Stimulated activated CD4-positive, alpha-beta T cell treated with anti-CD3 and anti-CD28 coated beads, Interleukin-1b, Interleukin-23, amount 100 ng/mL, for 48 hours (primary cell): Measurements from ENCODE around the gene RNF32.
"Not testable (repeated sequence)": the region's sequence is repeated elsewhere in the genome, so short reads cannot be mapped to it uniquely, and the experiment has no call there.

Experiments
- DNase-seq: peaks from one replicate; pipeline ENCODE4 v3.0.0-alpha.2; 2020

Gene RNF32

DNA sequence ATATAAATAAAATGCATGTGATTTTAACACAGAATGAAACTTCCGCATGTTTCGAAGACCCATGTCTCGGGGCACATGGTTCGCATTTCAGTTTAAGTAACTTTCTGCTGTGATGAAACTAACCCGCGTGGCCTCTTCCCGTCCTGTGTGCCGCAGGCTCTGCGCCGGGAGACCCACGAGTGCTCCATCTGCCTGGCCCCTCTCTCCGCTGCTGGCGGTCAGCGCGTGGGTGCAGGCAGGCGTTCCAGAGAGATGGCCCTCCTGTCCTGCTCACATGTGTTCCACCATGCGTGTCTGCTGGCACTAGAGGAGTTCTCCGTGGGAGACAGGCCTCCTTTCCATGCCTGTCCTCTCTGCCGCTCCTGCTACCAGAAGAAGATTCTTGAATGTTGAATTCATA lies 35.7 kb downstream of the RNF32 start:
- no peak for DNase-seq

DNA sequence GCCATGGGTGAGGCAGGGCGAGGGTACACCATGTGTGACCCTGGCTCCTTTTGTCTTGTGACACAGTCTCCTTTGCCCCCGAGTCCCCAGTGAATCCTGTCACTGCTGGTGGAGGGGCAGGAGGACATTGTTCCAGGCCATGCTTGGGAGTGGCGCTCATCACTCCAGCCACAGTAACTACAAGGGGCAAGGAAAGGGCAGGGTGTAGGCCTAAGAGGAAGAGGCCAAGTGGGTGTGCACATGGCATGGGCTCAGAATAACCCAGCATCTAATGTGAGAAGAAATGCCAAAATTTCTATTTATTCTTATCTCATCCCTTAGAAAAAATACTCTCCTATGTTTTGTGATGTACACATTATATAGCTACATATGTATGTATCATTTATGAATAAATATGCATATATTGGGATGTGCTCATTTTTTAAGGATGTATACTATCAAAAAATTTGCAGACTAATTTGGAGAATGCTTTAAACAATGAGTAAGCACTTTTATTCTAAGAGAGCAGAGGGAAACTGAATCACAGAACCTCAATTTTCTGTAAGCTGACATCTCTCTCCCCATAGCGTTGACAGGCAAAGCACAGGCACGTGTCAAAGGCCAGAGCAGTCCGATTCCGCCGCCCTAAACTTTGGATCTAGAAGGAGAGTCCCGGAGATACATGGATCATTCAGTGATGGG lies 36.9 kb downstream of the RNF32 start:
- no peak for DNase-seq

DNA sequence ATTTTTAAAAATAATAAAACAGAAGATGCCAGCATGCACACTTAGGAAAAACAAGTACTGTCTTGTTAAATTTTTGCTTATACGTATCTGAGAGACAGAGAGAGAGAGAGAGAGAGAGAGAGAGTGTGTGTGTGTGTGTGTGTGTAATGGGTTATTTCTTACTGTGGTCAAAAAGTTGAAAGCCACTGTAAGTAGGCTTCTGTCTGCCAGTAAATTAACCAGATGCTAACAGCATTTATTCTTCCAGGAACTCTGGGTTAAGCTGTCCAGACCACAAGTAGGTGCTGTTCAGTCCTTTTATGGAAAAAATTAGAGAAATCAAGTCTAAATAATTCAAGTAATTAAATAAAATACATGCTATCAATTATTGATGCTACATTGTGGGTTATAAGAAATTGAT lies 39.7 kb downstream of the RNF32 start:
- no peak for DNase-seq

DNA sequence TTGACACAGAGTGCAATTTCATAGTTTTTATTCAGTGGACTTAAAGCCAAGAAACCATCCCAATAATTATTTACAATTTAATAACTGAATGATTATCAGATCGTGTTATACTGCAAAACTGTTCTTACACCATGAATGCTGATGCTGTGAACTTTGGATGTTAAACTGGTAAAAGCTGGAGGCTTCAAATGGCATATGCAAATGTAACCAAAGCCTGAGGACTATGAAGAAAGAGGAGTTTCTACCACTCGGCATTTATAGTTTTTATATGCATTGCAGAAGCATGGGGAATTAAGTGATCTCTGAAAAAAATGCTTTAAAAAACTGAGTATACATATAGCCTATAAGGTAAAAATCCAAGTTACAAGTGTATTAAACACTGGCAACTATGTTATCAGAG lies 42.4 kb downstream of the RNF32 start:
- no peak for DNase-seq

DNA sequence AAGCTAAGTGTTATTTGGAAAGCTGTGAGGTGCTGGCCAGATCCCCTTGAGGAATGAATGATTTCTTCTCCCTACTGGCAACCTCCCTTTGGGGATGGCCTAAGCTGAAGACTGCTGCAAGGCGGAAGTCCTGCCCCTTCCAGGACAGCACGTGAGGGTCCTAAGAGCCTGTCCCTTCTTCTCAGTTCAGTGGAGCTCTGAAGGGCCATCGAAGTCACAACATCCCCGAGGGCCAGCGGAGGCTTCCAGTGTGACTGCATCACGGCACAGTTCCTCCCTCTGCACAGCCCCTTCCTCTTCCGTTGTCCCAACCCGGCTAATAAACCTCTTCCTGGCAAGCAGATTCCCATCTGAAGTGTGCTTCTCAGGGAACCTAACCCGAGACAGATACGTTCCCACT lies 43.7 kb downstream of the RNF32 start:
- no peak for DNase-seq

DNA sequence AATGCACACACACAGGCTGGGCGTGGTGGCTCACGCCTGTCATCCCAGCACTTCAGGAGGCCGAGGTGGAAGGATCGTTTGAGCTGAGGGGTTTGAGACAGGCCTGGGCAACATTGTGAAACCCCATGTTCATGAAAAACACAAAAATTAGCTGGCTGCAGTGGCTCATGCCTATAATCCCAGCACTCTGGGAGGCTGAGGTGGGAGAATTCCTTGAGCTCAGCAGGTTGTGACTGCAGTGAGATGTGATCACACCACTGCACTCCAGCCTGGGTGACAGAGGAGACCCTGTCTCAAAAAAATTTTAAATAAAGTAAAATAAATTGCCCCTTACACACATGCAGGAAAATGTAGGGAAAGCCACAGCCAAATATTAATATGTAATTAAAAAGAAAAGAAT lies 44.1 kb downstream of the RNF32 start:
- no peak for DNase-seq

DNA sequence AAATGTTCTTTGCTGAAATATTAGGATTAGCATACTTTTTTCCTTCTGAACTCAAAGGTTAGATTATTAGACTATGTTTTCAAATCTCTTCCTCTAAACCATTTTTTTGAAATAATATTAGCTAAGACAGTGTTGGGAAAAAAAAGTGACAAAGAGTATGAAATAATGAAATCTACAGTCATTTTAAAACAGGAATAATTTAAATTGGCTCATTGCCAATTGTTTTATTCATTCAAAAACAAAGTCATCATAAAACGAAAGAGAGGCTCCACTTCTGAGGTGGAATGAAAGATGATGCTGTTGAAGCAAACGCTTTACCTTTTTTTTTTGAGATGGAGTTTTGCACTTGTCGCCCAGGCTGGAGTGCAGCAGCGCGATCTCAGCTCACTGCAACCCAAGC lies 51.2 kb downstream of the RNF32 start:
- DNase-seq, result no peak

DNA sequence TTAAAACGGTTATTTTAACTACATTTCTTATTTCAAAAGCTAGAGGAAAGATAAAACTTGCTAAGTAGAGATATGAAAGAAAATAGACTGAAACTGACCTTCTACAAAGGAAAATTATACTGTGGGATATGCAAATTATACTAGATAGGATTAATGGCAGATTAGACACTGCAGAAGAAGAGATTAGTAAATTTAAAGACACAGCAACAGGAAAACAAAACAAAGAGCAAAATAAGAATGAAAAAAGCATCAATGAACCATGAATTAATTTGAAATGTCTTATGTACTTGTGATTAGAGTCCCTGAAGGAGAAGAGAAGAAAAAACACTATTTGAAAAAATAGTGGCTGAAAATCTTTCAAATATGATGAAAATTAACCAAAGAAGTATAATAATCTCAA lies 52.3 kb downstream of the RNF32 start:
- no peak for DNase-seq

DNA sequence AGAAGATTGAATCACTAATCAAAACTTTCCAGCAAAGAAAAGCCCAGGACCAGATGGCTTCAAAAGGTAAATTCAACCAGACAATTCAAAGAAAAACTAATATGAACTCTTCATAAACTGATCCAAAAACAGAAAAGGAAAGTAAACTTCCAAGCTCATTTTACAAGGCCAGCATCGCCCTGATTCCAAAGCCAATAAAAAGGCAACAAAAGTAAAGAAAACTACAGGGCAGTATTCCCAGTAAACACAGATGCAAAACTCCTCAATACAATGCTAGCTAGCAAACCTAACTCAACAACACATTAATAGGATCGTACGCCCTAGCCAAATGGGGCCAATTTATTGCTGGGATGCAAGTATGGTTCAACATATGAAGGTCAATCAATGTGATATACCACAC lies 53.1 kb downstream of the RNF32 start:
- no peak for DNase-seq

DNA sequence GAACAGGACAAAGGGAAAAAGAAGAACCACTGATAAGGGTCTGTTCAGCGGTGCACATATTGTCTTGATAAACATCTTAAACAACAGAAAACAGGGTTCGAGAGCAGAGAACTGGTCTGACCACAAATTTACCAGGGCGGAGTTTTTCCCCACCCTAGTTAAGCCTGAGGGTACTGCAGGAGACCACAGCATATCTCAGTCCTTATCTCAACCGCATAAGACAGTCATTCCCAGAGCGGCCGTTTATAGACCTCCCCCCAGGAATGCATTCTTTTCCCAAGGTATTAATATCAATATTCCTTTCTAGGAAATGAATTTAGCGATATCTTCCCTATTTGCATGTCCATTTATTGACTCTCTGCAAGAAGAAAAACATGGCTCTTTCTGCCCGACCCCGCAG lies 56.7 kb downstream of the RNF32 start:
- not testable (repeated sequence) for DNase-seq

DNA sequence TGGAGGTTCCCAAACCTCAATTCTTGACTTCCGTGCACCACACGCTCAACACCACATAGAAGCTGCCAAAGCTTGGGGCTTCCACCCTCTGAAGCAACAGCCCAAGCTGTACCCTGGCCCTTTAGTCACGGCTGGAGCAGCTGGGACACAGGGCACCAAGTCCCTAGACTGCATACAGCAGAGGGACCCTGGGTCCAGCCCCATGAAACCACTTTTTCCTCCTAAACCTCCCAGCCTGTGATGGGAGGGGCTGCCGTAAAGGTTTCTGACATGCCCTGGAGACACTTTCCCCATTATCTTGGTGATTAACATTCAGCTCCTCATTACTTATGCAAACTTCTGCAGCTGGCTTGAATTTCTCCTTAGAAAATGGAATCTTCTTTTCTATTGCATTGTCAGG lies 57.9 kb downstream of the RNF32 start:
- DNase-seq, result not testable (repeated sequence)

DNA sequence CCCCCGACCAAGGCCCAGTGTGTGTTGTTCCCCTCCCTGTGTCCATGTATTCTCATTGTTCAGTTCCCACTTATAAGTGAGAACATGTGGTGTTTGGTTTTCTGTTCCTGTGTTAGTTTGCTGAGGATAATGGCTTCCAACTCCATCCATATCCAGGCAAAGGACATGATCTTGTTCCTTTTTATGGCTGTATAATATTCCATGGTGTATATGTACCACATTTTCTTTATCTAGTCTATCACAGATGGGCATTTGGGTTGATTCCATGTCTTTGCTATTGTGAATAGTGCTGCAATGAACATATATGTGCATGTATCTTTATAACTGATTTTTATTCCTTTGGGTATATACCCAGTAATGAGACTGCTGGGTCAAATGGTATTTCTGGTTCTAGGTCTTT lies 61.2 kb downstream of the RNF32 start:
- not testable (repeated sequence) for DNase-seq

DNA sequence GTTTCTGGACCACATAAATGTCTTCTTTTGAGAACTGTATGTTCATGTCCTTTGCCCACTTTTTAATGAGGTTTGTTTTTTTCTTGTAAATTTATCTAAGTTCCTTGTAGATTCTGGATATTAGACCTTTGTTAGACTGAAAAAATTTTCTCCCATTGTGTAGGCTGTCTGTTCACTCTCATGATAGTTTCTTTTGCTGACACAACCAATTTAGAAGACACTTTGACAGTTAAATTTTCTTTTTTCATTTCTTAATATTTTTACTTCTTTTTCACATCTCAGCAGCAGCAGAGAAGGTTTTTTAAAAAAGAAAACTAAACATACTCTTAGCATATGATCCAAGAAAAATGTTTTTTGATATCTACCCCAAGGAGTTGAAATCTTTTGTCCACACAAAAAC lies 61.8 kb downstream of the RNF32 start:
- no peak for DNase-seq

DNA sequence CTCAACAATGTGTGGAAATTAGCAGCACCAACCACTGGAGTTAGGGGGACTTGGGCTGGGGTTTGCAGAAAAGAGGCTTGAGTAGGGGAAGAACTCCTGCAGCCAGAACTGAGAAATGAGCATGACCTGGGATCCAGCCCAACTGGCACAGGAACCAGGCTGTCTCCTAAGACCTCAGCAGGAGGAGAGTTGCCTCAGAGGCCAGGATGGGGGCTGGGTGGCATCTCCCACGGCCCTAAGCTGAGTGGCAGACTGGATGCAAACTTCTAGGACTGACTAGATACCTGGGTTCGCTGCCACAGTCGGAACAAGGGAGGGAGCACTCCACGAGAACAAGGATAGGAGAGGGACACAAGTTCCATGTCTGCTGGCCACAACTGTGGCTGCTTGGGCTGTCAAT lies 62.6 kb downstream of the RNF32 start:
- DNase-seq, result no peak

DNA sequence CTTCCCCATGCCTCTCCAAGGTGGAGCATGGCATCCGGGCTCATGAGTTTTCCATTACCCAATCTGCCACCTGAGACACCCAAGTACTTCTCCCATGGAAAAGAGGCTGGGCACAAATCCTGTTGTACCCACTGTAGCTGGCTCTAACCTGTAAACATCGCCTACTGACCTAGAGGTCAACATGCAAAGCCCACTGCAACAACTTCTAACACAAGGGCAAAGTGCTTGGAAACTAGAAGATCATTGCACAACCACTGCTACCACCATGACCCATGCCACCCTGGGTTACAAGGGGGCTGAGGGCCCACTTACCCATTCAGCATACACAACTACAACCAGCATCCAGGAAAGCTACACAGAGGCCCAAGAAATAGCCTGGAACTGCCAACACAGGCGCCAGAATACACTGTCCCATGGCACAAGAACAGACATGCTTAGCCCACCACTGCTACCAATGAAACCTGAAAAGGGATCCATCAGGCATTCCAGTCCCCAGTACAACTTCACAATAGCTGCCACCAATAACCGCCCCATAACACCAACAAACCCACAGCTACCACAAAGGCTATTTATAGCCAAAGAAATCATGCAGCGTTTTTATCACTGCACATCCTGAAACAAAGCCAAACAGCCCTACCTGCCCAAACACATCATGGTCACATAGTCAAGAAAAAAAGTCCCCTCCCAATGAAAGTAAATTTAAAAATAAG lies 63.4 kb downstream of the RNF32 start:
- no peak for DNase-seq

DNA sequence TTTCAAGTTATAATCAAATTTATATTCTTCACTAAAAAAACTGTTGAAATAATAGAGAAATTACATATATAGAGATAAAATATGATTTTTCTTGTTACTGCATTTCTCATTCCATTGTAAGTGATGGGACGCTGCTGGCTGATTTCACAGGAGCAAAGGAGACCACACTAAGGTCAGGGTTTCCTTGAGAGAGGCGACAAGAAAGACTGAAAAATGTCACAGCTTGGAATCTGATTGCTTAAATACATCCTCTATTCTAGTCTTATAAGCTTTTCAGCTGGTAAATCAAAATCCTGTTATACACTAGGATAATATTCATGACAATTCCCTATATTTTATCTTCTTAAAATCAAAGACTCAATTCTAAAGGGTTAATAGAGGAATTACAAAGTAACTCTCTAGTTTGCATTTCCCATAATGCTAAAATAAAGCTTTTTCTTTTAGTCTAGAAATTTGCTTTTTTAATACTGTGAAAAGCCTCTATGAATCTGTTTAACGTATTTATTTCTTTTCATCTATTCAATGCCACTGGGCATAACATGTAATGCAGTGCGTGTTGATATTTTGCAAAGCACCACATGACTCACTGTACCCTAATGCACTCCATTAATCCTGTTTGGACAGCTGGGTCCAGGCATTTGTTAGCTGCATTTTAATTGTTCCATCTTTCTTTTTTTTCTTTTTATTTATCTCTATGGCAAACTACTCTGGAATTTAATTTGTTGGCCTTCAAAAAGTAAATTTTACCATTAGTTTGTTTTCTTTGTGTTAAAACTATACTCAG lies 81.7 kb downstream of the RNF32 start:
- no peak for DNase-seq

DNA sequence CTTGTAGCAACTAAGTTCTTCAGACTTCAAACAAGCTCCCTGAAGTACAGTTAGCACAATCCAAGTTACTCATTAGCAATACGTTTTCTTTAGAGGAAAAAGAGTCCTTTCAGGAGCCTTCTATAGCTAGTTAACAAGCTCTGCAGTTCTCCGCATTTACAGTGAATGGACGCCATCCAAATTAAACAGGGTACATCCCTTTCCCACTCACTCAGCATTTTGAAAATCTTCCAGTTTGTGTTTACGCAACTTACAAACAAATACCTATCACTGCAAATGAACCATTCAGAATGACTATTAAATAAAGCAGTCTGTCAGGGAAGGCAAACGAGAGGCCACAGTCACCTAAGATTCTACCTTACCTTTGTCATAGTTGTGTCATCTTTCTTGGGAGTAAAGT lies 84.5 kb downstream of the RNF32 start:
- no peak for DNase-seq

DNA sequence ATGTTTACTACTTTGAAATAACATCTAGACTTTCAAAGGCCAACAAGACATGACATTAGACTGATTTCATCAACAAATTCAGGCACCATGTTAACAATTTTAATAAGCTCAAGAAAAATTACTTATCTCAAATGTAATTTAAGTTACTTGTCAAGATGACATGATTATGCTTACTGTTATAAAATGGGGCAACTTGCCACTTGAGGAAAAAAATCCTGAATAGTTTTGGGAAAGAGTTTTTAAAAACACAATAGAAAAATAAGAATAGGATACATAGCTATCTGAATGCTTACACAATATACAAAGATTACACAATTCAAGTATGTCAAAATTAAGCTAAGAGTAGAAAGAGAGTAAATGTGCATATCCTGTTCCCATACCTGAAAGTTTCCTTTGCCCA lies 85.4 kb downstream of the RNF32 start:
- DNase-seq, result no peak
